NCI-H748 (cell line): ENCODE results near the gene WNT3A.
A peak's percentile ranks its signal among the peaks of the same experiment; 100 is the strongest.

Experiments used
- DNase-seq: peaks from one replicate; lab custom pipeline; 2025; ENCODE audit not compliant: unreplicated experiment; lab: John Stamatoyannopoulos, UW

Gene WNT3A

GRCh38 chr1:228047183-228047466, 40.3 kb downstream of the WNT3A start:
- no peak for DNase-seq

DNA sequence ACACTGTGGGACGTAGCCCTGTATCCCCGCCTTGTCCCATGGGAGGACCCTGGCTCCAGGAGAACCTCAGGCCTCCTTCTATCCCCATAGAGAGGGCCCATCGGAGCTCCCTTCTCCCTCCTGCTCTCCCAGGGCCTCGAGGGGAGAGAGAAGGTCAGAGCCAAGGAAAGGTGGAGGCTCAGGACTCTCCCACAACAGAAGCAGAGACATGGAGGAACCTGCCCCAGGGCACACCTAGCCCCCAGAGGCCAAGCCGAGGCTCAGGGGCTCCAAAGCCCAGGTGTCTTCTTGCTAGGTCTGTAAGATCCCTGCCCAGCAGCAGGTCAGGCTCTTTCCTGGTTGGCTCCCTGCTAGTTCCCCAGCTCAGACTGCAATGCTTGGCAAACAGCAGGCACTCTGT, 41.3 kb downstream of the WNT3A start:
- DNase-seq = no peak

DNA sequence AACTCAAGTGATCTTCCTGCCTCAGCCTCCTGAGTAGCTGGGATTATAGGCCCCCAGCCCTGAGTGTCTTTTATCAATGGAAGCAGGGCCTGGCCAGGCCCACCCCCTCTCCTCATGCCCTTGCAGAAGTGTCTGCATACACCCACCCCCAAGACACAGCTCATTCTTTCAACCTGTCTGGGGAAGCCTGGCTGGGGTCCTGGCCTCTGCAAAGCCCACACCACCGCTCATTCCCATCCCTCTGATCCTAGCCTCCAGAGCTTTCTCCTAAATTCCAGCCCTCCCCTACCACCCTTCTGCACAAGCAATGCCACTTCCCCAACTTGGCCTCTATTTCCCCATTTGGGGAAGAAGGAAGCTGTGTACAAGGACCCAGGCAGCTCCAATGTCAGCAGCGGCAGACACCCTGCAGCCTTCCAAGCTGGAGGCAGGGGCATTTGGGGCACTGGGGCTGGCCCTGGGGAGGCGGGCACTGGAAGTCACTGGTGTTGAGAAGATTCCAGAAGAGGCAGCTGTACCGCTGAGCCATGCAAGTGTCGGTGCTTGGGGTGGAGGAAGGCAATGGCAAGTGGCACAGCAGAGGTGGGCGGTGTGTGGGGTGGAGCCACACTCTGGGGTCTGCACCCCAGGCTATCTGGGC, 42.0 kb downstream of the WNT3A start:
- no peak for DNase-seq

- DNase-seq = no peak
These were observed 43.9 kb downstream of the WNT3A start for GRCh38 chr1:228050571-228051231.

DNA sequence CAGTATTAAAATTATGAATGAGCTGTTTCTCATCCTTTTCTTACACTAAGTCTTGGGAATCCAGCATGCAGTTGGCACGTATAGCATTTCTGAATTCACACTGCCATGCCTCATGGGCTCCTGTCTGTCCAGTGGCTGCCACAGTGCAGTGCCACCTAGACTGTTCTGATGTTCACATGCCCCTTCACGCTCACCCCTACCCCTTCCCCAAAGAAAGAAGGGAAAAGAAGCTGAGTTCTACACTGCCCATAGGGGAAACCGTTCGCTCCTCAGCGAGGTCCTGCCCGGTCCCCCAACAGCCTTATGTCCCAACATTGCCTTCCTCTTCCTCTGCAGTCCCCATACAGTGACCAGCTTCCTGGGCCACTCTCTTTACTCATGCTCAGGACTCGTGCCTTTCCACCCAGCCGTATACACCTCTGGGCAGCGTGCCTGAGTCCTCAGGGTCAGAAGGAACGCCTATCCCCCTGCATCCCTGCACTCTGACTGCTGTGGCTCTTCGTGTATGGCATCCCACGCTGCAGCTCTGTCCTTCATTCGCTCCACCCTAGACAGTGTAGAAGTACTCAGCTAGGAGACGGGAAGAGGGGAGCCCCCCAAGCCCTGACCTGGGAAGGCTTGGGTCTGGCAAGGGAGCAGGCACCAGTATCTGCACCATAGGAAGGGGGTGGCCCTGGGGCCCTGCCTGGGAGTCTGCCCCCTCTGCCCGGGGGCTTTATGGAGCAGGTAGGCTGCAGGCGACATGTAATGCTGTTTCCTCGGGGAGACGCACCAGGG, 51.6 kb downstream of the WNT3A start:
- DNase-seq = no peak

- no peak for DNase-seq
These were observed 52.3 kb downstream of the WNT3A start for GRCh38 chr1:228058949-228059633.

GRCh38 chr1:228059634-228060457, 53.0 kb downstream of the WNT3A start:
- DNase-seq = peak; percentile 95

DNA sequence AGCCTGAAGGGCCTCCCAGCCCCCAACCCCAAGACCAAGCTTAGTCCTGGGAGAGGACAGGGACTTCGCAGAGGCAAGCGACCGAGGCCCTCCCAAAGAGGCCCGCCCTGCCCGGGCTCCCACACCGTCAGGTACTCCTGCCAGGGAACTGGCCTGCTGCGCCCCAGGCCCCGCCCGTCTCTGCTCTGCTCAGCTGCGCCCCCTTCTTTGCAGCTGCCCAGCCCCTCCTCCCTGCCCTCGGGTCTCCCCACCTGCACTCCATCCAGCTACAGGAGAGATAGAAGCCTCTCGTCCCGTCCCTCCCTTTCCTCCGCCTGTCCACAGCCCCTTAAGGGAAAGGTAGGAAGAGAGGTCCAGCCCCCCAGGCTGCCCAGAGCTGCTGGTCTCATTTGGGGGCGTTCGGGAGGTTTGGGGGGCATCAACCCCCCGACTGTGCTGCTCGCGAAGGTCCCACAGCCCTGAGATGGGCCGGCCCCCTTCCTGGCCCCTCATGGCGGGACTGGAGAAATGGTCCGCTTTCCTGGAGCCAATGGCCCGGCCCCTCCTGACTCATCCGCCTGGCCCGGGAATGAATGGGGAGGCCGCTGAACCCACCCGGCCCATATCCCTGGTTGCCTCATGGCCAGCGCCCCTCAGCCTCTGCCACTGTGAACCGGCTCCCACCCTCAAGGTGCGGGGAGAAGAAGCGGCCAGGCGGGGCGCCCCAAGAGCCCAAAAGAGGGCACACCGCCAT, 53.8 kb downstream of the WNT3A start:
- peak; percentile 23 for DNase-seq

- no peak for DNase-seq
These were observed 54.8 kb downstream of the WNT3A start for GRCh38 chr1:228061411-228062084.

DNA sequence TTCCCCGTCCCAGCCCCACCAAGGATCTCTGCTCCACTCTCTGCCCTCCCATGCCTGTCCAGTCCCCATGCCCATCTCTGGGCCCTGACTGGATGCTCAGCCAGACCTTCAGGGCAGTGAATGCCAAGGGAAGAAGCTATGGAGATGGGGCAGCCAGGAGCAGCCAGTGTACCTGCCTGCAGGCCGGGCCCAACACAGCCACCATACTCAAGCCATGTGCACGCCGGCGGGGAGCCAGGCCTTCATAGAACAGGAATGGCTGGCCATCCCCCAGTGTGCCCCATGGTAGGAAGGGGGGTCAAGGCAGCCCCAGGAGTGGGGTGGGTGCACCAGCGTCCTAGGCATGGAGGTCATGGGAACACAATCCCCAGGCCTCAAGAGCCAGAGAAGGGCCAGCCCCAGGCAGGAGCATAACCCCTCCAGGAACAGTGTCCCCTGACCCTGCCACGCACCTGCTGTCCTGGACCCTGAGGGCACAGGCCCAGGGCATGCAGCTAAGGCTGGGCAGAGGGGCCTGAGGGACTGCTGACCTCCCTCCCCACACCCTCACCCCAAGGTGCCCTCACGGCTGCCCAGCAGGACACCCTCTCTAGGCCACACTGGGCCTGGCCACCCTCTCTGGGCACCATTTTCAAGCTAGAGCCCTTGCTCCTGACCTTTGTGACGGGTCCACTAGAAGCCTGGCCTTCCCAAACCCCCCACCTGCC, 55.4 kb downstream of the WNT3A start:
- no peak for DNase-seq

GRCh38 chr1:228062812-228063211, 56.0 kb downstream of the WNT3A start:
- no peak for DNase-seq

DNA sequence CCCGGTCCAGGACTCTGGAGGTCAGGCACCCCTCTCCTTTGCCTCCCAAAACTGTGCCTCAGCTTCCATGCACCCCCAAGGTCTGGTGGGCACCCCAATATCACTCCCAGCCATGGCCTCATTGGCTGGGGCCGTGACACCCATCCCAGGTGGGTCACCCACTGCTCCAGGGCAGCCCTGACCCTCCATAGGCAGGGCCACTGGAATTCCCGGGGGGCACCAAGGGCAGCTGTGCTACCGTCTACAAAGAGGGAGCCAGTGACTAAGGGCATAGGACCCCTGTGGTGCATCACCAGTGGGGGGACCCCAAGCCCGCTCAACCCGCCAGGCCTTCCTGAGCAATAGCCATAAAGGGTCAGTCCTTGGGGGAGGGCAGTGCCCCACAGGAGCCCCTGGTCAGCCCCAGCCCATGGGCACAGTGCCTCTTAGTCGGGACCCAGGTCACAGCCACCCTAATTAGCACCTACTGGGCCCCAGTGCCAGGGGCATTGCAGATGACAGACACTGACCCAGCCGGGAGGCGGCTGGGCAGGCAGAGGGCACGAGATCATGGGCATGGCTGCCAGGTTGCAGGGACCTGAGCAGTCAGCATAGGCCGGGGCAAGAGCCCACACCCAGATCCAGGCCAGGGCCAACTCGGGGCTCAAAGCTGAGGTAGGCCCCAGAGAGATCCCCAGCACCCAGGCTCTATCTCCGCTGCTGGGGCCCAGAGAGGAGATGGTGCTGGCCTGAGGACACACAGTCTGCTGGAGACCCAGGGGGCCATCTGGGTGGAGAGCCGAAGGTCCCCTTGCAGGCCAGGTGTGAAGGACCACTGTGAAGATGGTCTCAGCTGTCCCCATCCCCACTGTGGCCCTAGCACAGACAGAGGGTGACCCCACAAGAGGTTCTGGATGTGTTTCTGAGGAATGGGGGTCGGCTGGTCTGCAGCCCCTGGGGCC, 56.7 kb downstream of the WNT3A start:
- DNase-seq = no peak

GRCh38 chr1:228064296-228064695, 57.5 kb downstream of the WNT3A start:
- no peak for DNase-seq

GRCh38 chr1:228064741-228065542, 58.1 kb downstream of the WNT3A start:
- no peak for DNase-seq

GRCh38 chr1:228065543-228066347, 58.9 kb downstream of the WNT3A start:
- DNase-seq = no peak

- DNase-seq = no peak
These were observed 59.6 kb downstream of the WNT3A start for GRCh38 chr1:228066416-228066815.
